Measurements from ENCODE around the gene TCF15. TPM values are rescaled to one million over a fixed set of nuclear protein-coding genes. Genes with fewer than 3 reads are reported as not detected.
"Not testable (repeated sequence)": the region's sequence is repeated elsewhere in the genome, so short reads cannot be mapped to it uniquely, and the experiment has no call there.

Gene TCF15
- total and polyA plus RNA-seq, 3 experiments from 2014 or later: not detected

DNA sequence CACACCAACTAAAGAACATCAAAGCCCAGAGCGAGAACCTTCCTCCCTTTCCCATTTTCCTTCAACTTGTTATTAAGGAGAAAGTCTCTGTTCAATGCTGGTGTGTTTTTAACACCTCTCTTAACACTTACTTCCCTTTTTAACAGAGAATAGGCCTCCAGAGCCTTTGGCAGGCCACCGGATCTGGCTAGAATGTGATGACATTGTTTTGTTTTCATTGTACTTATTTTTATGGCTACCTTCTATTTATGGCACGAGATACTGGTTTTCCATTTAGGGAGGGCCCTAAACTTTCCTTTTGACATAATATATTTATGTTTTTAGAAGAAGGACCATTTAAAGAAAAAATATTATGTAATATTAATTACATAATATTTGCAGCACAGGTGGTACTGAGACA is 21.6 kb downstream of the TCF15 start:
- peaks cover 26 to 51% of the 10 kb centered on the region in 2 donors for H3K27me3 Mint-ChIP-seq
- Histone ChIP-seq H3K27me3 (ENCODE audit: insufficient read depth, low read length, poor library complexity, severe bottlenecking) (no peaks in the 10 kb centered on the region), H3K36me3 (ENCODE audit: insufficient read depth, low read length) (no peaks in the 10 kb centered on the region), H3K27ac (ENCODE audit: low read depth, low read length) (no peak overlapping the region), H3K4me3 (ENCODE audit: low read length) (no peak overlapping the region), H3K9me3 (ENCODE audit: low read length) (no peaks in the 10 kb centered on the region), H3K4me1 (ENCODE audit: insufficient read depth, low read length) (no peaks in the 10 kb centered on the region)
- H3K36me3 Mint-ChIP-seq: no peaks in the 10 kb centered on the region
- no peak overlapping the region for H3K4me3 Mint-ChIP-seq
- CTCF ChIA-PET: no interaction called here
- DNase-seq: no peak
- H3K4me1 Mint-ChIP-seq: no peaks in the 10 kb centered on the region
- POLR2A ChIA-PET: no interaction called here
- H3K9me3 Mint-ChIP-seq: no peaks in the 10 kb centered on the region
- H3K27ac Mint-ChIP-seq: no peak overlapping the region

GRCh38 chr20:584971-585301 is 25.2 kb downstream of the TCF15 start:
- Mint-ChIP-seq H3K27ac (no peak overlapping the region), H3K4me1 (no peaks in the 10 kb centered on the region), H3K9me3 (no peaks in the 10 kb centered on the region), H3K4me3 (no peak overlapping the region), H3K27me3 (peaks cover 12 to 33% of the 10 kb centered on the region in 2 donors), H3K36me3 (no peaks in the 10 kb centered on the region)
- DNase-seq: no peak
- Histone ChIP-seq H3K27ac (ENCODE audit: low read depth, low read length) (no peak overlapping the region), H3K4me1 (ENCODE audit: insufficient read depth, low read length) (no peaks in the 10 kb centered on the region), H3K9me3 (ENCODE audit: low read length) (no peaks in the 10 kb centered on the region), H3K27me3 (ENCODE audit: insufficient read depth, low read length, poor library complexity, severe bottlenecking) (peaks cover 9% of the 10 kb centered on the region), H3K36me3 (ENCODE audit: insufficient read depth, low read length) (no peaks in the 10 kb centered on the region), H3K4me3 (ENCODE audit: low read length) (no peak overlapping the region)
- CTCF ChIA-PET: no interaction called here
- POLR2A ChIA-PET: no interaction called here

DNA sequence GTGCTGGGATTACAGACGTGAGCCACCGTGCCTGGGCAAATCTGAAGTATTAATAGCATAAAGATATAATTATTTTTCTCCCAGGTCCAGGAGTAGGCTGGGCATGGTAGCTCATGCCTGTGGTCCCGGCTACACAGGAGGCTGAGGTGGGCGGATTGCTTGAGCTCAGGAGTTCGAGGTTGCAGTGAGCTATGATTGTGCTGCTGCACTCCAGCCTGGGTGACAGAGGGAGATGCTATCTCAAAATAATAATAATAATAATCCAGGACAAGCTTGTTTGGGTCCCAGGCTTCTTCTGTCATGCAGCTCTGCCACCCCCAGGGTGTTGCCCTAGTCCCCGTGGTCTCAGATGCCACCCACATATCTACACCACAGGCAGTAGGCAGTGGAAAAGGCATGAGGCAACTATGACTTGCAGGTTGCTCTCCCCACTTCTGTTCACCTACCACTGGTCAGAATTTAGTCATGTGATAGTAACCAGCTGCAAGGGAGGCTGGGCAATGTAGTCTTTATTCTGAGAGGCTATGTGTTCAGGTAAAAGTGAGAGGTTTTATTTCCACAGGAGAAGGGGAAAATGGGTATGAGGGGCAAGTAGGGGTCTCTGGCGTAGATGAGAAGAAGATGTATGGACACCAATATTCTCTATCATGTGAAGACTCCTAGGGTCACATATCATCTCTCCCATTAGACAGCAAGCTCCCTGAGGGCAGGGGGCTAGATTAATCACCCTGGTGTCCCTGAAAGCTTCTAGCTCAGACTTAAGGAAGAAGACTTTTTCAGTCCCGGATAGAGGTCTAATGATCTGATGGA is 25.7 kb downstream of the TCF15 start:
- H3K36me3 ChIP-seq (ENCODE audit: insufficient read depth, low read length): no peaks in the 10 kb centered on the region
- peaks cover 9% of the 10 kb centered on the region for H3K27me3 ChIP-seq (ENCODE audit: insufficient read depth, low read length, poor library complexity, severe bottlenecking)
- ChIA-PET CTCF (no interaction called here), POLR2A (no interaction called here)
- H3K27ac Mint-ChIP-seq: no peak overlapping the region
- no peak for DNase-seq
- no peak overlapping the region for H3K27ac ChIP-seq (ENCODE audit: low read depth, low read length)
- H3K4me1 Mint-ChIP-seq: no peaks in the 10 kb centered on the region
- no peaks in the 10 kb centered on the region for H3K4me1 ChIP-seq (ENCODE audit: insufficient read depth, low read length)
- H3K4me3 ChIP-seq (ENCODE audit: low read length): no peak overlapping the region
- no peaks in the 10 kb centered on the region for H3K36me3 Mint-ChIP-seq
- H3K4me3 Mint-ChIP-seq: no peak overlapping the region
- no peaks in the 10 kb centered on the region for H3K9me3 ChIP-seq (ENCODE audit: low read length)
- H3K27me3 Mint-ChIP-seq: peaks cover 10 to 31% of the 10 kb centered on the region in 2 donors
- H3K9me3 Mint-ChIP-seq: no peaks in the 10 kb centered on the region

- Mint-ChIP-seq H3K27me3 (peaks cover 8 to 28% of the 10 kb centered on the region in 2 donors), H3K4me3 (no peak overlapping the region), H3K27ac (no peak overlapping the region), H3K9me3 (no peaks in the 10 kb centered on the region), H3K36me3 (no peaks in the 10 kb centered on the region), H3K4me1 (no peaks in the 10 kb centered on the region)
- Histone ChIP-seq H3K9me3 (ENCODE audit: low read length) (no peaks in the 10 kb centered on the region), H3K27ac (ENCODE audit: low read depth, low read length) (no peak overlapping the region), H3K4me1 (ENCODE audit: insufficient read depth, low read length) (no peaks in the 10 kb centered on the region), H3K27me3 (ENCODE audit: insufficient read depth, low read length, poor library complexity, severe bottlenecking) (peaks cover 9% of the 10 kb centered on the region), H3K36me3 (ENCODE audit: insufficient read depth, low read length) (no peaks in the 10 kb centered on the region), H3K4me3 (ENCODE audit: low read length) (no peak overlapping the region)
- DNase-seq: no peak
- CTCF ChIA-PET: no interaction called here
- POLR2A ChIA-PET: no interaction called here
Measured at GRCh38 chr20:582204-582603, 27.9 kb downstream of the TCF15 start.

DNA sequence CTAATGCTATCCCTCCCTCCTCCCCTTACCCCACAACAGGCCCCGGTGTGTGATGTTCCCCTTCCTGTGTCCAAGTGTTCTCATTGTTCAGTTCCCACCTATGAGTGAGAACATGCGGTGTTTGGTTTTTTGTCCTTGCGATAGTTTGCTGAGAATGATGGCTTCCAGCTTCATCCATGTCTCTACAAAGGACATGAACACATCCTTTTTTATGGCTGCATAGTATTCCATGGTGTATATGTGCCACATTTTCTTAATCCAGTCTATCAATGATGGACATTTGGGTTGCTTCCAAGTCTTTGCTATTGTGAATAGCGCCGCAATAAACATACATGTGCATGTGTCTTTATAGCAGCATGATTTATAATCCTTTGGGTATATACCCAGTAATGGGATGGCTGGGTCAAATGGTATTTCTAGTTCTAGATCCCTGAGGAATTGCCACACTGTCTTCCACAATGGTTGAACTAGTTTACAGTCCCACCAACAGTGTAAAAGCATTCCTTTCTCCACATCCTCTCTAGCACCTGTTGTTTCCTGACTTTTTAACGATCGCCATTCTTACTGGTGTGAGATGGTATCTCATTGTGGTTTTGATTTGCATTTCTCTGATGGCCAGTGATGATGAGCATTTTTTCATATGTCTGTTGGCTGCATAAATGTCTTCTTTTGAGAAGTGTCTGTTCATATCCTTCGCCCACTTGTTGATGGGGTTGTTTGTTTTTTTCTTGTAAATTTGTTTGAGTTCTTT is 31.0 kb downstream of the TCF15 start:
- H3K4me1 Mint-ChIP-seq; CTCF ChIA-PET; H3K36me3 Mint-ChIP-seq; H3K4me1 ChIP-seq (ENCODE audit: insufficient read depth, low read length); H3K4me3 ChIP-seq (ENCODE audit: low read length); H3K36me3 ChIP-seq (ENCODE audit: insufficient read depth, low read length); H3K9me3 Mint-ChIP-seq; H3K27ac Mint-ChIP-seq; H3K9me3 ChIP-seq (ENCODE audit: low read length); H3K27me3 ChIP-seq (ENCODE audit: insufficient read depth, low read length, poor library complexity, severe bottlenecking); DNase-seq; POLR2A ChIA-PET; H3K4me3 Mint-ChIP-seq; H3K27ac ChIP-seq (ENCODE audit: low read depth, low read length): not testable (repeated sequence)
- H3K27me3 Mint-ChIP-seq: peaks cover 13 to 22% of the 10 kb centered on the region in 2 donors

- no peaks in the 10 kb centered on the region for H3K4me1 Mint-ChIP-seq
- DNase-seq: no peak
- H3K36me3 Mint-ChIP-seq: no peaks in the 10 kb centered on the region
- peaks cover 17 to 32% of the 10 kb centered on the region in 2 donors for H3K27me3 Mint-ChIP-seq
- Histone ChIP-seq H3K9me3 (ENCODE audit: low read length) (no peaks in the 10 kb centered on the region), H3K36me3 (ENCODE audit: insufficient read depth, low read length) (no peaks in the 10 kb centered on the region), H3K27ac (ENCODE audit: low read depth, low read length) (no peak overlapping the region), H3K4me1 (ENCODE audit: insufficient read depth, low read length) (no peaks in the 10 kb centered on the region), H3K4me3 (ENCODE audit: low read length) (no peak overlapping the region), H3K27me3 (ENCODE audit: insufficient read depth, low read length, poor library complexity, severe bottlenecking) (peaks cover 10% of the 10 kb centered on the region)
- no peaks in the 10 kb centered on the region for H3K9me3 Mint-ChIP-seq
- POLR2A ChIA-PET: no interaction called here
- CTCF ChIA-PET: no interaction called here
- no peak overlapping the region for H3K27ac Mint-ChIP-seq
- H3K4me3 Mint-ChIP-seq: no peak overlapping the region
Measured at GRCh38 chr20:577167-577791, 32.8 kb downstream of the TCF15 start.

DNA sequence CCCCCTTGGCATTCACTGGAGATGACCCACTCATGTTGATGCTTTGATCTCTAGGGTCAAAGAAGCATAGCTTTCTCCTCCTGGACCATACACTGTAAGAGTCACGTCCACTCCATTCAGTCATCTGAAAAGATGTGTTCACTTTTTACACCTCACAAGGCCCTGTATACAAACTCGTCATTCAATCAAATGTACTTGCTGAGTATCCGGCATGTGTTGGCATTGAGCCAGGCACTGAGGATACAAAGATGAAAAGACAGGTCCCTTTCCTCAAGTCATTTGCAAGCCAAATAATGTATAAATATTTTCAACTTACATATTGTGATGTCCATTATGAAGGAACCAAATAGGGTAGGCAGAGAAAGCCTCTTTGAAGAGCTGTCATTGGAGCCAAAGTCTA is 34.0 kb downstream of the TCF15 start:
- no peak for DNase-seq
- CTCF ChIA-PET: no interaction called here
- no peaks in the 10 kb centered on the region for H3K4me1 ChIP-seq (ENCODE audit: insufficient read depth, low read length)

GRCh38 chr20:575230-575629 is 34.9 kb downstream of the TCF15 start:
- DNase-seq: no peak
- Histone ChIP-seq H3K27ac (ENCODE audit: low read depth, low read length) (no peak overlapping the region), H3K4me3 (ENCODE audit: low read length) (no peak overlapping the region), H3K4me1 (ENCODE audit: insufficient read depth, low read length) (no peaks in the 10 kb centered on the region), H3K27me3 (ENCODE audit: insufficient read depth, low read length, poor library complexity, severe bottlenecking) (peaks cover 11% of the 10 kb centered on the region), H3K36me3 (ENCODE audit: insufficient read depth, low read length) (no peaks in the 10 kb centered on the region), H3K9me3 (ENCODE audit: low read length) (no peaks in the 10 kb centered on the region)
- Mint-ChIP-seq H3K36me3 (no peaks in the 10 kb centered on the region), H3K4me1 (no peaks in the 10 kb centered on the region), H3K4me3 (no peak overlapping the region), H3K27ac (no peak overlapping the region), H3K9me3 (no peaks in the 10 kb centered on the region), H3K27me3 (peaks cover 20 to 42% of the 10 kb centered on the region in 2 donors)
- ChIA-PET POLR2A (no interaction called here), CTCF (no interaction called here)

More for the DNA sequence above, 34.0 kb downstream of the TCF15 start:
- Histone ChIP-seq H3K9me3 (ENCODE audit: low read length) (no peaks in the 10 kb centered on the region), H3K36me3 (ENCODE audit: insufficient read depth, low read length) (no peaks in the 10 kb centered on the region), H3K4me3 (ENCODE audit: low read length) (no peak overlapping the region), H3K27ac (ENCODE audit: low read depth, low read length) (no peak overlapping the region), H3K27me3 (ENCODE audit: insufficient read depth, low read length, poor library complexity, severe bottlenecking) (peaks cover 12% of the 10 kb centered on the region)
- Mint-ChIP-seq H3K27ac (no peak overlapping the region), H3K36me3 (no peaks in the 10 kb centered on the region), H3K27me3 (peaks cover 17 to 39% of the 10 kb centered on the region in 2 donors), H3K4me3 (no peak overlapping the region), H3K4me1 (no peaks in the 10 kb centered on the region), H3K9me3 (no peaks in the 10 kb centered on the region)
- POLR2A ChIA-PET: no interaction called here

Data from CD8-positive, alpha-beta memory T cell (primary cell).